HL-60 (cell line): ENCODE measurements around the gene RBM27.
"Not testable (repeated sequence)": the region's sequence is repeated elsewhere in the genome, so short reads cannot be mapped to it uniquely, and the experiment has no call there.

Experiments
- DNase-seq, 2 experiments: peaks; one replicate each; pipeline ENCODE4 v3.0.0-alpha.2; 2010 to 2020; ENCODE audit warnings: low read depth in 1 of 2, low spot score in 1 of 2
- H3K27ac ChIP-seq: fragments of 250-450 bp; sonication (Bioruptor Pico); replicated peaks from 2 replicates; pipeline ENCODE4 v1.5.1; 2020; ENCODE audit warnings: mild to moderate bottlenecking, moderate library complexity
- H3K27me3 ChIP-seq: fragments of 250-450 bp; sonication (Bioruptor Pico); 2 replicates; pipeline ENCODE4 v1.5.1; 2021; ENCODE audit warnings: mild to moderate bottlenecking, moderate library complexity; ENCODE audit not compliant: insufficient read depth, poor library complexity, severe bottlenecking
- H3K4me3 ChIP-seq: replicated peaks from 2 replicates; pipeline ENCODE4 v1.5.1; 2011; ENCODE audit warnings: mild to moderate bottlenecking, control low read depth, low read length; ENCODE audit not compliant: insufficient read depth
- CTCF ChIP-seq: IDR thresholded peaks from one replicate; pipeline ENCODE4 v1.5.1; 2011; ENCODE audit warnings: low read length, control low read depth, inconsistent platforms; ENCODE audit not compliant: insufficient read depth
- GABPA ChIP-seq: IDR thresholded peaks from 2 replicates; pipeline ENCODE4 v1.6.1; 2012; ENCODE audit warnings: low read depth
- POLR2AphosphoS5 ChIP-seq: IDR thresholded peaks from 2 replicates; pipeline ENCODE4 v1.6.1; 2012; ENCODE audit warnings: low read depth
- REST ChIP-seq: IDR thresholded peaks from 2 replicates; pipeline ENCODE4 v1.6.1; 2012; ENCODE audit warnings: low read depth; ENCODE audit not compliant: insufficient replicate concordance
- SPI1 ChIP-seq: IDR thresholded peaks from 2 replicates; pipeline ENCODE4 v1.6.1; 2012; ENCODE audit warnings: low read depth, mild to moderate bottlenecking, borderline replicate concordance

Gene RBM27

GRCh38 chr5:146188358-146188757 is 15.0 kb upstream of the RBM27 start:
- Histone ChIP-seq H3K27ac (no peak overlapping the region), H3K4me3 (no peak overlapping the region), H3K27me3 (no peaks in the 10 kb centered on the region)
- TF ChIP-seq CTCF (no peak), SPI1 (no peak), REST (no peak), POLR2AphosphoS5 (no peak), GABPA (no peak)
- DNase-seq = no peak

GRCh38 chr5:146192571-146193043 is 10.8 kb upstream of the RBM27 start:
- Histone ChIP-seq H3K27ac (no peak overlapping the region), H3K4me3 (no peak overlapping the region)

GRCh38 chr5:146193285-146193684 is 10.1 kb upstream of the RBM27 start:
- TF ChIP-seq CTCF = no peak
- no peak for TF ChIP-seq GABPA
- no peak for TF ChIP-seq REST
- no peak for TF ChIP-seq POLR2AphosphoS5
- no peak for TF ChIP-seq SPI1

More at GRCh38 chr5:146192571-146193043, 10.8 kb upstream of the RBM27 start:
- no peak for TF ChIP-seq REST
- TF ChIP-seq SPI1 = no peak
- TF ChIP-seq CTCF = no peak
- no peak for TF ChIP-seq GABPA
- no peak for TF ChIP-seq POLR2AphosphoS5
- no peaks in the 10 kb centered on the region for H3K27me3 ChIP-seq
- DNase-seq = no peak

GRCh38 chr5:146194997-146195396 is 8.4 kb upstream of the RBM27 start:
- not testable (repeated sequence) for DNase-seq, H3K27me3 ChIP-seq, H3K27ac ChIP-seq, H3K4me3 ChIP-seq

More at GRCh38 chr5:146193285-146193684, 10.1 kb upstream of the RBM27 start:
- Histone ChIP-seq H3K27me3 (no peaks in the 10 kb centered on the region), H3K27ac (no peak overlapping the region), H3K4me3 (no peak overlapping the region)
- no peak for DNase-seq
